Natural killer cell (primary cell): ENCODE data around the gene BLTP3A. TPM values are rescaled to one million over a fixed set of nuclear protein-coding genes. Genes with fewer than 3 reads are reported as not detected.

Experiments
- ATAC-seq, 3 donors: fragments of 150-1000 bp in 2 of 3; fragments of 200-7000 bp in 1 of 3; cut with Tn5 transposase; 1 replicate in 1 of 3; 2 replicates in 2 of 3; pipeline ENCODE4 v1.10.0; 2021; ENCODE audit warnings: mild to moderate bottlenecking in 2 of 3, moderate library complexity in 2 of 3
- DNase-seq, 2 donors: peaks; one replicate each; pipeline versions ENCODE4 v3.0.0 to v3.0.0-alpha.2; 2013 to 2021; ENCODE audit warnings: mixed read lengths in 1 of 2
- H3K27ac ChIP-seq: one replicate; pipeline ENCODE4 v1.5.1; 2013; ENCODE audit warnings: mild to moderate bottlenecking, low read length
- H3K27me3 ChIP-seq: one replicate; pipeline ENCODE4 v1.6.1; 2013; ENCODE audit warnings: low read length; ENCODE audit not compliant: control insufficient read depth, insufficient read depth
- H3K36me3 ChIP-seq: one replicate; pipeline ENCODE4 v1.6.1; 2013; ENCODE audit warnings: low read length; ENCODE audit not compliant: control insufficient read depth, insufficient read depth
- H3K4me1 ChIP-seq: one replicate; pipeline ENCODE4 v1.6.1; 2013; ENCODE audit warnings: low read length; ENCODE audit not compliant: control insufficient read depth, insufficient read depth
- H3K4me3 ChIP-seq: one replicate; pipeline ENCODE4 v1.5.1; 2013; ENCODE audit warnings: low read length
- H3K9me3 ChIP-seq: one replicate; pipeline ENCODE4 v1.6.1; 2013; ENCODE audit warnings: low read length; ENCODE audit not compliant: control insufficient read depth, insufficient read depth
- H3K27ac Mint-ChIP-seq, 2 donors: one replicate each; pipeline ENCODE4 v1.8.0; 2022; ENCODE audit warnings: mild to moderate bottlenecking in 2 of 2, mixed read lengths in 2 of 2, moderate library complexity in 1 of 2
- H3K27me3 Mint-ChIP-seq, 2 donors: one replicate each; pipeline ENCODE4 v1.8.0; 2022; ENCODE audit warnings: low read depth in 2 of 2, mixed read lengths in 2 of 2
- H3K36me3 Mint-ChIP-seq: one replicate; pipeline ENCODE4 v1.8.0; 2022; ENCODE audit warnings: mixed read lengths
- H3K4me1 Mint-ChIP-seq, 2 donors: one replicate each; pipeline ENCODE4 v1.8.0; 2022; ENCODE audit warnings: mixed read lengths in 2 of 2
- H3K4me3 Mint-ChIP-seq: one replicate; pipeline ENCODE4 v1.8.0; 2022; ENCODE audit warnings: mild to moderate bottlenecking, moderate library complexity, mixed read lengths
- H3K9me3 Mint-ChIP-seq, 2 donors: one replicate each; pipeline ENCODE4 v1.8.0; 2022; ENCODE audit warnings: mixed read lengths in 2 of 2
- WGBS: methylation state at CpG from one replicate; pipeline ENCODE4 v1.1.7; 2013; ENCODE audit warnings: missing lambda C conversion rate; ENCODE audit not compliant: insufficient coverage; 5-methylcytosine and 5-hydroxymethylcytosine counted together
- intact Hi-C: fragments of 100-400 bp; cut with micrococcal nuclease; formaldehyde crosslinking; loops from one replicate; pipeline ENCODE4 v1.14.2; 2022
- total RNA-seq, 4 donors: library from RNA; stranded (reverse); fragments of 120-200 nt in 1 of 4; gene quantifications; one replicate each; pipeline versions ENCODE4 v1.2.3 to v1.2.4, GENCODE V29; 2013 to 2022
- TF ChIP-seq, protein P1 (sequence below): fragments of 200-600 bp; IDR thresholded peaks from one replicate; pipeline ENCODE4 v1.8.0; 2022; ENCODE audit warnings: antibody characterized with exemption

The BLTP3A gene
- total RNA-seq, 3 donors from 2014 or later (not counting 1 experiment from before 2014, with no cell fraction given) = 16.6 to 17.5 (median 17.1) TPM

DNA sequence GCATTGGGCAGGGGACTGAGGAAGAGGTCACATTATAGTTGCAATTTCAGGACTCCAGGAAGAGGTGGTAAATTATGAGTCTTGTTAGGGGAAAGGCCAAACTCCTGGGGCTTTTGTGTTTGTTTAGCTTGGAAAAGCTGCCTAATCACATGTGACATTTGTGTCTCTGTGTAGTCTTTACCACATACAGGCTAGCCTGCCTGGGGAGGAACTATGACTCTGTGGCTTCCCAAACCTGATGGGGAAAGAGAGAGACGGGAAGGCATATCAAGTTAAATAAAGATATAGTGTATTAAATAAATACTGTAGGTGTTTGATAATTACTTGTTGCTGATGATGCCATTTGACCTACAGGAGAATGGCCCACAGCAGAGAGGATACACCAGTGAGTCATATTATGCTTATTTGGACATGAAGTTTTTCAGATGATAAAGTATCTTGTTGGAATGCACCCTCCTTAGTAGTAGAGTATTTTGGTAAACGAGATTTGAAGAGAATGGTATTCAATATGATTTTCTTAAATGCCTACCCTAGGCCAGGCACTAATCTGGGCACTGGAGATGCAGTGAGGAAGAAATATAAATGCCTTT is 4.0 kb downstream of the BLTP3A start:
- H3K27me3 Mint-ChIP-seq = no peaks in the 10 kb centered on the region
- H3K36me3 Mint-ChIP-seq = no peaks in the 10 kb centered on the region
- Histone ChIP-seq H3K27me3 (no peaks in the 10 kb centered on the region), H3K36me3 (no peaks in the 10 kb centered on the region), H3K27ac (no peak overlapping the region), H3K4me3 (no peak overlapping the region), H3K4me1 (peaks cover 15% of the 10 kb centered on the region), H3K9me3 (no peaks in the 10 kb centered on the region)
- DNase-seq = no peak
- ATAC-seq = no peak
- H3K27ac Mint-ChIP-seq = no peak overlapping the region
- no peaks in the 10 kb centered on the region for H3K9me3 Mint-ChIP-seq
- TF ChIP-seq, protein P1, sequence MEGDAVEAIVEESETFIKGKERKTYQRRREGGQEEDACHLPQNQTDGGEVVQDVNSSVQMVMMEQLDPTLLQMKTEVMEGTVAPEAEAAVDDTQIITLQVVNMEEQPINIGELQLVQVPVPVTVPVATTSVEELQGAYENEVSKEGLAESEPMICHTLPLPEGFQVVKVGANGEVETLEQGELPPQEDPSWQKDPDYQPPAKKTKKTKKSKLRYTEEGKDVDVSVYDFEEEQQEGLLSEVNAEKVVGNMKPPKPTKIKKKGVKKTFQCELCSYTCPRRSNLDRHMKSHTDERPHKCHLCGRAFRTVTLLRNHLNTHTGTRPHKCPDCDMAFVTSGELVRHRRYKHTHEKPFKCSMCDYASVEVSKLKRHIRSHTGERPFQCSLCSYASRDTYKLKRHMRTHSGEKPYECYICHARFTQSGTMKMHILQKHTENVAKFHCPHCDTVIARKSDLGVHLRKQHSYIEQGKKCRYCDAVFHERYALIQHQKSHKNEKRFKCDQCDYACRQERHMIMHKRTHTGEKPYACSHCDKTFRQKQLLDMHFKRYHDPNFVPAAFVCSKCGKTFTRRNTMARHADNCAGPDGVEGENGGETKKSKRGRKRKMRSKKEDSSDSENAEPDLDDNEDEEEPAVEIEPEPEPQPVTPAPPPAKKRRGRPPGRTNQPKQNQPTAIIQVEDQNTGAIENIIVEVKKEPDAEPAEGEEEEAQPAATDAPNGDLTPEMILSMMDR = no peak
- peaks cover 33 to 38% of the 10 kb centered on the region in 2 donors for H3K4me1 Mint-ChIP-seq
- H3K4me3 Mint-ChIP-seq = no peak overlapping the region
- intact Hi-C loops = loop anchor here (10.0 kb wide), 1 partner anchor 101 kb away; the partner anchor contains the start of gene ILRUN
- whole genome bisulfite sequencing = 68% methylated on average over 2 of the region's 2 CpGs

DNA sequence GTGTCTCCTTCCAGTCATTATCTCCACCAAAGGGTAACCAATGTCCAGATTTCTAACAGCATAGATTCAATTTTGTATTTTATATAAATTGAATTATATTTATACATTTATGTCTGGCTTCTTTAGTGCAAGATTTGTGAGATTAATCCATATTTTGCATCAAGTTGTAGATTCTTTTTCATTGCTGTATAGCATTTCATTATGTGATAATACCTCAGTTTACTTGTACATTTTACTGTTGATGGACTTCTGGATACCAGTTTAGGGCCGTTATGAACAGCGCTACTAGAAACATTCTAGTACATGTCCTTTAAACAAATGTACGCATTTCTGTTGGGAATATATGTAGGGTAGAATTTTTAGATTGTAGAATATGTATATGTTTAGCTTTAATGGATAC is 6.2 kb downstream of the BLTP3A start:
- H3K27me3 ChIP-seq = no peaks in the 10 kb centered on the region
- DNase-seq (no peak), ATAC-seq (no peak)
- H3K4me1 Mint-ChIP-seq = peaks cover 18 to 27% of the 10 kb centered on the region in 2 donors
- no peak overlapping the region for H3K4me3 Mint-ChIP-seq
- no peaks in the 10 kb centered on the region for H3K9me3 ChIP-seq
- no peak overlapping the region for H3K27ac Mint-ChIP-seq
- H3K36me3 Mint-ChIP-seq = no peaks in the 10 kb centered on the region
- peaks cover 4% of the 10 kb centered on the region for H3K4me1 ChIP-seq
- intact Hi-C loops = loop anchor here (10.0 kb wide), 1 partner anchor 103 kb away; the partner anchor contains the start of gene ILRUN
- H3K9me3 Mint-ChIP-seq = no peaks in the 10 kb centered on the region
- no peaks in the 10 kb centered on the region for H3K27me3 Mint-ChIP-seq
- TF ChIP-seq, protein P1 = no peak
- H3K27ac ChIP-seq = no peak overlapping the region
- WGBS = 100% methylated on average over 2 of the region's 3 CpGs
- no peaks in the 10 kb centered on the region for H3K36me3 ChIP-seq
- H3K4me3 ChIP-seq = no peak overlapping the region

DNA sequence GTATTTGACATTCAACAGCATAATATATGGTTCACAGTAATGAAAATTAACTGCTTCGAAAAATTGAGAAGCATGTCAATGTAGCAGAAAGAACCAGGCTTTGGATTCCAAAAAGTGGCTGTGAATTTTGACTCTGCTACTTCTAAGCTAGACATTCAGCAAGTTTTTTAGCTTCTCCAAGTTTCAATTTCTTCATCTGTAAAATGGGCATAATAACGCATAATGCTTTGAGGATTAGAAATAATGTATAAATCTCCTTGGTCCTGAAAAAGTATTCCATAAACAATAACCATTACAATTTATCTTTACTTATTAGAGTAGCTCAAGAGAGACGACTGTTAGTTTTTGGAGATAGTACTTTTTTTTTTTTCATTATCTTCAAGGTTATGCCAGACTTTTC is 7.7 kb downstream of the BLTP3A start:
- intact Hi-C loops = loop anchor here (10.0 kb wide), 1 partner anchor 105 kb away; the partner anchor contains the start of gene ILRUN
- H3K4me1 ChIP-seq = no peaks in the 10 kb centered on the region

More for the DNA sequence above, 7.7 kb downstream of the BLTP3A start:
- no peaks in the 10 kb centered on the region for H3K36me3 ChIP-seq
- no peaks in the 10 kb centered on the region for H3K27me3 ChIP-seq
- H3K4me3 ChIP-seq = no peak overlapping the region
- Mint-ChIP-seq H3K4me3 (no peak overlapping the region), H3K9me3 (no peaks in the 10 kb centered on the region), H3K27me3 (no peaks in the 10 kb centered on the region), H3K27ac (no peak overlapping the region), H3K4me1 (peaks cover 11 to 33% of the 10 kb centered on the region in 2 donors), H3K36me3 (no peaks in the 10 kb centered on the region)
- TF ChIP-seq, protein P1 = no peak
- H3K9me3 ChIP-seq = no peaks in the 10 kb centered on the region
- no peak overlapping the region for H3K27ac ChIP-seq
- DNase-seq = no peak
- WGBS = 100% methylated on average over 1 of the region's 3 CpGs
- no peak for ATAC-seq
